HTERT RPE-1 (cell line): Measurements from ENCODE around the gene CTNNA1.
"Not testable (repeated sequence)": the region's sequence is repeated elsewhere in the genome, so short reads cannot be mapped to it uniquely, and the experiment has no call there.

Source experiments
- in situ Hi-C: fragments of 300-500 bp; cut with MboI; formaldehyde crosslinking; loops from 4 replicates; pipeline ENCODE4 v1.14.3; 2020; ENCODE audit warnings: low sequenced_read_pairs

CTNNA1 gene

GRCh38 chr5:138807182-138807581 lies 54.0 kb downstream of the CTNNA1 start:
- in situ Hi-C loops = no loop called here

- in situ Hi-C loops = no loop called here
These were observed 56.2 kb downstream of the CTNNA1 start for GRCh38 chr5:138809391-138809790.

DNA sequence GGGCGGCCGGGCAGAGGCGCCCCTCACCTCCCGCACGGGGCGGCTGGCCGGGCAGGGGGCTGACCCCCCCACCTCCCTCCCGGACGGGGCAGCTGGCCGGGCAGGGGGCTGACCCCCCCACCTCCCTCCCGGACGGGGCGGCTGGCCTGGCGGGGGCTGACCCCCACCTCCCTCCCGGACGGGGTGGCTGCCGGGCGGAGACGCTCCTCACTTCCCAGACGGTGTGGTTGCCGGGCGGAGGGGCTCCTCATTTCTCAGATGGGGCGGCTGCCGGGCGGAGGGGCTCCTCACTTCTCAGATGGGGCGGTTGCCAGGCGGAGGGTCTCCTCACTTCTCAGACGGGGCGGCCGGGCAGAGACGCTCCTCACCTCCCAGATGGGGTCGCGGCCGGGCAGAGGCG lies 57.6 kb downstream of the CTNNA1 start:
- in situ Hi-C loops = not testable (repeated sequence)

GRCh38 chr5:138815529-138815928 lies 62.3 kb downstream of the CTNNA1 start:
- in situ Hi-C loops = no loop called here

- in situ Hi-C loops = no loop called here
These were observed 64.0 kb downstream of the CTNNA1 start for GRCh38 chr5:138817241-138817640.

- in situ Hi-C loops = no loop called here
These were observed 65.9 kb downstream of the CTNNA1 start for GRCh38 chr5:138819081-138819480.

DNA sequence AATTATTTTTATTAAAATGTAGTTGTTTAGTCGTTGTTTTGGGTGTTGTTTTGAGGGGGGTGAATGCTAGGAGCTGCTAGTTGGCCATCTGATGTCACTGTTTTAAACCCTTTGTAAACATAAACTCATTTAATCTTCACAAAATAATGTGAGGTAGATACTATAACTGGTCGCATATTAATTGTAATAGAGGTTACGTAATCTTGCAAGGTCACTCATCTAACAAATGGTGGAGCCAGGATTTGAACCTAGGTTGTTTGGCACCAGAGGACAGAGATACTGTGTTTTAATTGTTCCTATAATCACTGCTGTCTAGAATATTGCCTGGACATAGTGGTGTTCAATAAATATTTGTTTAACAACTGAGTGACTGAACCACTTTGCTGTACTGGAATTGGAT lies 67.5 kb downstream of the CTNNA1 start:
- in situ Hi-C loops = no loop called here

DNA sequence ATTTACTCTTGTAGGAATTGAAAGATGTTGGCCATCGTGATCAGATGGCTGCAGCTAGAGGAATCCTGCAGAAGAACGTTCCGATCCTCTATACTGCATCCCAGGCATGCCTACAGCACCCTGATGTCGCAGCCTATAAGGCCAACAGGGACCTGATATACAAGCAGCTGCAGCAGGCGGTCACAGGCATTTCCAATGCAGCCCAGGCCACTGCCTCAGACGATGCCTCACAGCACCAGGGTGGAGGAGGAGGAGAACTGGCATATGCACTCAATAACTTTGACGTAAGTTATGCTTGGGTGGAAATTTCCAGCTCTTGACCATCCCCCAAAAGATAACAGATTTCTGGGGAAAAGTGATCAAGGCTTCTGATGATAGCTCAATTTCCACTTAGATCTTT lies 71.3 kb downstream of the CTNNA1 start:
- in situ Hi-C loops = no loop called here

GRCh38 chr5:138824924-138825863 lies 72.0 kb downstream of the CTNNA1 start:
- in situ Hi-C loops = no loop called here

DNA sequence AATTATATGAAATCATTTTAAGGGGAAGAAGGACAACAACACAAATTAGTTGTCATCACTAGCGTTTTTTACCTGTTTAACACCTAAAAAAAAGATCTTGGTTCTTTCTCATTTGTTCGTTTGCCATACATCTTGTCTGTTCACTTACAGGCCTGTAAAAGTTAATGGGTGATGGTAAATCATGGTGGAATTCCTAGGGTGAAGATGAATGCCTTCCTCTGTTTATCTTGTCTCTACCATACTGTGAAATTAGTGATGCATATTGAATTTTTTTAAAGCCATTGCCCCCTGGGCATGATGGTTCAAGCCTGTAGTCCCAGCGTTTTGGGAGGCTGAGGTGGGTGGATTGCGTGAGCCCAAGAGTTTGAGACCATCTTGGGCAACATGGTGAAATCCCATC lies 75.3 kb downstream of the CTNNA1 start:
- in situ Hi-C loops = no loop called here

DNA sequence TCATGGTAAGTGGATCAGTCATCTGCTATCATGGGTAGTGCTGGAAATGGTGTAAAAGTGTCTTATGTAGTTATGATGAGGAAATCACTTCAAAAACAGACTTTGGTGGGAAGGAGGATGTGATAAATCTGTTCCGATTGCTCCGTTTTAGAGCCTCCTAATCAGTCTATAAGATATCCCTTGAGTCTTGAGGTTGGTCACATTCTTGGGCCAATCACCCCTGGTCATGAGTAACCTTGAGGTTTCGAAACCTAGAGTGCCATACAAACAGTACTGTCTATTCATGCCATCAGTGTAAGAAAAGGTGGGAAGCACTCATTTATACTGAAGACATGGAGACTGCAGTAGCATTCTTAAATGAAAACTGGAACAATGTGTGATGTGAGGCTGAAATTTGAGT lies 76.1 kb downstream of the CTNNA1 start:
- in situ Hi-C loops = no loop called here

DNA sequence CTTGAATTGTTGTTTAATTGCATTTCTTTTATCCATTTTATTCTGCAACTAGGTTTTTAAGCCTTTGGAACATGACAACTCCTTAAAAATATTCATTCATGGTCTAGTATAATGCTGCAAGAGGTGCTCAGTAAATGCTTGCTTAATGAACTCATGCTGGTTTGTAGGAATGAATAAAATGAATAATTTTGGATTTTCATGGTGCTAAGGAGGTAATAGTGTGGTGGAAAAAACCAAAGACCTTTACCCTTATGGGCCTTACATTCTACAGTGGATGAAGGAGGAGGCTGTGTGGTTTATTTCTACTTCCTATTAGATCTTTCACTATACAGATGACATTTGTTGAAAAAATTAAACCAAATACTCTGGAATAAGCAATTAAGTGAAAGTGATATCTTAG lies 78.5 kb downstream of the CTNNA1 start:
- in situ Hi-C loops = no loop called here

GRCh38 chr5:138832218-138832617 lies 79.0 kb downstream of the CTNNA1 start:
- in situ Hi-C loops = no loop called here

DNA sequence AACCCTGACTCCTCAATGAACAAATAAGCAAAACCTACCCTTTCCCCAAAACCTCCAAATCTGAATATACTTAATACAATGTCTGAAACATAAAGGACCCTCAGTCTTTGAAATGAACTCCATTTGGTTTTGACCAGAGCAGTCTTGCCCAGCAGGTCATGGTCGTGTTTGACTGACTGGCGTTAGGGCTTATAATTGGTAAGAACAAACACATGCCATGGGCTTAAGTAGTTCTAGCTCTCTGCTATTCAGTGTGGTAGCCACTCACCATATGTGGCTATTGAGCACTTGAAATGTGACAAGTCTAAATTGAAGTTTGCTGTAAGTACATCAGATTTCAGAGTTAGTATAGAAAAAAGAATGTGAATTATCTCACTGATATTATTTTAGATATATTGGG lies 79.9 kb downstream of the CTNNA1 start:
- in situ Hi-C loops = no loop called here

- in situ Hi-C loops = no loop called here
These were observed 80.7 kb downstream of the CTNNA1 start for GRCh38 chr5:138833726-138834480.

DNA sequence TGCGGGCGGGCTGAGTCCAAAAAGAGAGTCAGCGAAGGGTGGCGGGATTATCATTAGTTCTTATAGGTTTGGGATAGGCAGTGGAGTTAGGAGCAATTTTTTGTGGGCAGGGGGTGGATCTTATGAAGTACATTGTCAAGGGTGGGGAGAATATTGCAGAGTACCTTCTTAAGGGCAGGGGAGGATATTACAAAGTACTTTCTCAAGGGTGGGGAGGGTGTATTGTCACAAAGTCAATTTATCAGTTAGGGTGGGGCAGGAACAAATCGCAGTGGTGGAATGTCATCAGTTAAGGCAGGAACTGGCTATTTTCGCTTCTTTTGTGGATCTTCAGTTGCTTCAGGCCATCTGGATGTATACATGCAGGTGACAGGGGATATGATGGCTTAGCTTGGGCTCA lies 81.6 kb downstream of the CTNNA1 start:
- in situ Hi-C loops = not testable (repeated sequence)

DNA sequence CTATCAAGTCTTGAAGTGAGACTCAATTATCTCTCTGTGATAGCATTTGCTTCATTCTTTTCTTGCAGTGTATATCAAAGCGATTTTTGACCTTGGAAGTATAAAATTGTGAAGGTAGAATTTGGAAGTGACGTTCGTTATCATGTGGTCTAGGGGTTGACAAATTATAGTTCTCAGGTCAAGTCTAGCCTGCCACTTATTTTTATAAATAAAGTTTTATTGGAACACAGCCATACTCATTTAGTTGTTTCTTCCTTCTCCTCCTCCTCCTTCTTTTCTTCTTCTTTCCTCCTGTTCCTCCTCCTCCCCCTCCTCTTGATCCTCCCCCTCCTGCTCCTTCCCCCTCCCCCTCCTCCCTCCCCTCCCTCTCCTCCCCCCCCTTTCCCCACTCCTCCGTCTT lies 83.9 kb downstream of the CTNNA1 start:
- in situ Hi-C loops = no loop called here

DNA sequence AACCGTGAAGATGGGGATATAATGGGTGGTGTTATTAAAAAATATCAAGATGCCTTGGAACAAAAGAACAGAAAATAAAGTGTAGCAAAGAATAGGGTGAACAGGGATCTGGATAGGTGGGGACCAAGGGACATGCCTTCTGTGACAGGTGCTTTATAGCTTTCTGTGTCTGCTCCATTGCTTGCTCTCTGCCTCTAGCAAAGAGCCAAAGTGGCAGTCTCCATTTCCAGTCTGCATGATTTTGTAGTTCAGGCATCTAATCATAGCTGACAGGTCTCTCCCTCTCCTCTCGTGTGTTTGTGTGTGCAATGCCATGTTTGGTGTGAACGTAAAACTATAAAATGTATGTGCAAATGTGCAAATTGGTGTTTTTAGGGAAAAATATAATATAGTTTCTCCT lies 86.9 kb downstream of the CTNNA1 start:
- in situ Hi-C loops = no loop called here

DNA sequence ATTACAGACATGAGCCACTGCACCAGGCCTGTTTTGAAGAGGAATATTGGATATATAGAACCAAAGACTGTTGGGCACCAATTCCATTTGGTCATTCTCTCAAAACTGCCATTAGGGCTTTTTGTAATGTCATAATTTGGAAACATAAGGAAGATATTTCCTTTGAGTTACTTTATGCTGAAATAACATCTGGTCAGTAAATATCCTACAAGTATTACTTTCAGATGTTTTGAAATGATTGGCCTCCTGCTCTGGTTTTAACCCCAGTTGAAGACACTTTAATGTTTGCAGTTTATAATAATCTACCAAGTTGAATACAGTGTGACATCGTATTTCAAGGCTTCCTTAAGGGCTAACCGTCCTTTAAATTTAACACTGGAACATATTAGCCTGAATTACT lies 88.3 kb downstream of the CTNNA1 start:
- in situ Hi-C loops = no loop called here

DNA sequence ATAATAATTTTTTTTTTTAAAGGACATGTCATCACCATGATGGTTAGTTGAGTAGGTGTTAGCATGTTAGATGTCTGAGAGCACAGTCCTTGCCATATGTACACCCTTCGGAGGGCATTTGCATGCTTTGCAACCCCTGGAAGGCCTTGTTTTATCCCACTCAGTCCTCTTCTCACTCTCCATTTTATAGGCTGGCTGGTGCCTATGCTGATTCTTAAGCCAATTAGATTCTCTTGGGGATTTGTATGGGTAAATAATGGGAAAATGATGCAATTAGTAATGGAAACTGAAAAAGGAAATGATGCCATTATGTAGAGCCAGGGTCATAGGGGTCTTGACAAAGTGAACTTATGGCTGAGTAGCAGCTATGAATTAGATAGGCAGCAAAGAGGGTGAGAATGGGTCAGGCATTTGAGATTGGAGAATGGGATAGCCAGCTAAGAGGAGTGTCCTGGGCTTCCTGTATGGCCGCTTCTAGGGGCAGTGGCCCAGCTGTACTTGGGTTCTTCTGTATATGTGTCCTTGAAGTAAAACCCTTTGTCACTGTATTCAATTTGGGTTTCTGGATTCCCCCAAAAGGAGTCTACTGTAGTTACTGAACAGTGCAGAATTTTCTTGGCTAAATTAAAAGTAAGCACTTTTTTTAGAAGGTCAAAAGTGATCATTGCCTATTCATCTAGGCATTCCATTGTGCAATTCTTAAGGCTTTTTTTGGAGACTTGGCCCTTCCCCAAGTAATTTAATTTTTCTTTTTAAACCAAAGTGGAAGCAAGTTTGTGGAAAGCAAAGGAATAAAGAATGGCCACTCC lies 90.3 kb downstream of the CTNNA1 start:
- in situ Hi-C loops = no loop called here

- in situ Hi-C loops = no loop called here
These were observed 90.9 kb downstream of the CTNNA1 start for GRCh38 chr5:138844125-138844461.
